ENCODE data around the gene SERPINB6. TPM values are rescaled to one million over a fixed set of nuclear protein-coding genes. Genes with fewer than 3 reads are reported as not detected.

The SERPINB6 gene
- total and polyA plus RNA-seq, 4 donors, result 24.0 to 32.4 (median 31.8) TPM

- Histone ChIP-seq H3K27me3 (ENCODE audit: control insufficient read depth in 4 of 4, insufficient read depth in 4 of 4, low read length in 3 of 4) (no peaks in the 10 kb centered on the region), H3K27ac (ENCODE audit: low read depth in 1 of 2, low read length in 2 of 2) (no peak overlapping the region), H3K9me3 (ENCODE audit: control insufficient read depth in 4 of 4, low read length in 3 of 4) (no peaks in the 10 kb centered on the region), H3K36me3 (ENCODE audit: control insufficient read depth in 4 of 4, insufficient read depth in 3 of 4, low read depth in 1 of 4, low read length in 3 of 4) (peaks cover 9 to 57% (median 45%) of the 10 kb centered on the region in 4 donors), H3K4me3 (ENCODE audit: low read depth in 1 of 3, low read length in 3 of 3) (no peak overlapping the region), H3K4me1 (ENCODE audit: control insufficient read depth in 4 of 4, insufficient read depth in 4 of 4, low read length in 3 of 4) (peaks cover 0 to 6% (median 2%) of the 10 kb centered on the region in 4 donors), H3K9ac (ENCODE audit: low read depth in 1 of 2, low read length in 2 of 2) (no peak overlapping the region)
- DNase-seq (ENCODE audit: low spot score), result no peak
- WGBS, result 88% methylated on average over 17 of the region's 17 CpGs
- TF ChIP-seq ZBTB33 (IDR thresholded peaks at IDR 0.05), result no peak
These were observed 45.3 kb upstream of the SERPINB6 start for GRCh38 chr6:3016473-3017280.

- Histone ChIP-seq H3K27me3 (ENCODE audit: control insufficient read depth in 4 of 4, insufficient read depth in 4 of 4, low read length in 3 of 4) (no peaks in the 10 kb centered on the region), H3K9ac (ENCODE audit: low read depth in 1 of 2, low read length in 2 of 2) (no peak overlapping the region), H3K4me1 (ENCODE audit: control insufficient read depth in 4 of 4, insufficient read depth in 4 of 4, low read length in 3 of 4) (peaks cover 0 to 6% (median 2%) of the 10 kb centered on the region in 4 donors), H3K9me3 (ENCODE audit: control insufficient read depth in 4 of 4, low read length in 3 of 4) (no peaks in the 10 kb centered on the region), H3K27ac (ENCODE audit: low read depth in 1 of 2, low read length in 2 of 2) (no peak overlapping the region), H3K36me3 (ENCODE audit: control insufficient read depth in 4 of 4, insufficient read depth in 3 of 4, low read depth in 1 of 4, low read length in 3 of 4) (peaks cover 13 to 70% (median 56%) of the 10 kb centered on the region in 4 donors), H3K4me3 (ENCODE audit: low read depth in 1 of 3, low read length in 3 of 3) (no peak overlapping the region)
- WGBS, result 93% methylated on average over 10 of the region's 10 CpGs
- no peak for TF ChIP-seq EGR1 (IDR thresholded peaks at IDR 0.05; ENCODE audit: low read depth in 2 of 2)
- no peak for TF ChIP-seq NR2F2 (IDR thresholded peaks at IDR 0.05)
- TF ChIP-seq MAX (IDR thresholded peaks at IDR 0.05), result no peak
- no peak for DNase-seq (ENCODE audit: low spot score)
These were observed 43.8 kb upstream of the SERPINB6 start for GRCh38 chr6:3015144-3015543.

GRCh38 chr6:3014675-3015066 is 43.3 kb upstream of the SERPINB6 start:
- no peak for DNase-seq (ENCODE audit: low spot score)
- Histone ChIP-seq H3K27me3 (ENCODE audit: control insufficient read depth in 4 of 4, insufficient read depth in 4 of 4, low read length in 3 of 4) (no peaks in the 10 kb centered on the region), H3K9ac (ENCODE audit: low read depth in 1 of 2, low read length in 2 of 2) (no peak overlapping the region), H3K9me3 (ENCODE audit: control insufficient read depth in 4 of 4, low read length in 3 of 4) (no peaks in the 10 kb centered on the region), H3K4me1 (ENCODE audit: control insufficient read depth in 4 of 4, insufficient read depth in 4 of 4, low read length in 3 of 4) (peaks cover 0 to 6% (median 2%) of the 10 kb centered on the region in 4 donors), H3K27ac (ENCODE audit: low read depth in 1 of 2, low read length in 2 of 2) (no peak overlapping the region), H3K36me3 (ENCODE audit: control insufficient read depth in 4 of 4, insufficient read depth in 3 of 4, low read depth in 1 of 4, low read length in 3 of 4) (peaks cover 14 to 71% (median 55%) of the 10 kb centered on the region in 4 donors), H3K4me3 (ENCODE audit: low read depth in 1 of 3, low read length in 3 of 3) (no peak overlapping the region)
- WGBS, result 96% methylated on average over 4 of the region's 4 CpGs
- TF ChIP-seq NR2F2 (IDR thresholded peaks at IDR 0.05) (no peak), TAF1 (conservative IDR thresholded peaks at IDR 0.05) (no peak), ZBTB33 (IDR thresholded peaks at IDR 0.05) (no peak), MAX (IDR thresholded peaks at IDR 0.05) (no peak), GABPA (IDR thresholded peaks at IDR 0.05 in 1 of 2, conservative IDR thresholded peaks at IDR 0.05 in 1 of 2) (no peak)
